Fibroblast of villous mesenchyme (primary cell): ENCODE measurements around the gene TNMD. TPM values are rescaled to one million over a fixed set of nuclear protein-coding genes. Genes with fewer than 3 reads are reported as not detected.

ENCODE experiments used
- DNase-seq: peaks from one replicate; pipeline ENCODE4 v3.0.0-alpha.2; 2010; ENCODE audit warnings: low read depth
- H3K4me3 ChIP-seq: 2 replicates; pipeline ENCODE4 v1.5.1; 2011; ENCODE audit warnings: low read depth, mild to moderate bottlenecking, low read length
- CTCF ChIP-seq: IDR thresholded peaks from 2 replicates; pipeline ENCODE4 v1.5.1; 2012; ENCODE audit warnings: low read depth, mild to moderate bottlenecking, low read length; ENCODE audit not compliant: insufficient read depth
- total RNA-seq: library from RNA; depleted of rRNA; stranded (reverse); fragments of >200 nt; gene quantifications from 2 replicates; pipeline ENCODE4 v1.2.3, GENCODE V29; 2012

The TNMD gene
- total RNA-seq, 1 donor: not detected

DNA sequence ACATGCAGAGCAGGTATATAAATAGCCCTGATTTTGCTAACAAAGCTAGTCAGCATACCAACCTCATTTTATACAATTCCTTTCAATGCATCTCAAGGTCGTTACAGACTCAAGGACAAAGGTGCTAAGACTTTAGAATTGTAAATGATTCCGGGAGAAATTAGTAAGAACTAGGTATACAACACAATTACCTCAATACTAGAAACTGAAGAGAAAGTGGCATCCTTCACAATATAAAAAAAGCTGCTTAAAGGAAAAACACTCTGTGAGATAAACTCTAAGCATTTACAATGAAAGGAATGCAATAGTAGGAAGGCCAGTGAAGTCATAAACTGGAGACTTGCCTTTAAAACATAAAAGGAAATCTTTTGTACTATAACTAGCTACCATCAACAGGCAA lies 11.9 kb downstream of the TNMD start:
- DNase-seq: no peak

DNA sequence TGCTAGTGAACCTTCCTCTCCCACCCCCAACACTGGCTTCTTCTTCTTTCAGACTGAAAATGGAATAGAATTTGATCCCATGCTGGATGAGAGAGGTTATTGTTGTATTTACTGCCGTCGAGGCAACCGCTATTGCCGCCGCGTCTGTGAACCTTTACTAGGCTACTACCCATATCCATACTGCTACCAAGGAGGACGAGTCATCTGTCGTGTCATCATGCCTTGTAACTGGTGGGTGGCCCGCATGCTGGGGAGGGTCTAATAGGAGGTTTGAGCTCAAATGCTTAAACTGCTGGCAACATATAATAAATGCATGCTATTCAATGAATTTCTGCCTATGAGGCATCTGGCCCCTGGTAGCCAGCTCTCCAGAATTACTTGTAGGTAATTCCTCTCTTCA lies 14.7 kb downstream of the TNMD start:
- no peak for TF ChIP-seq CTCF
- H3K4me3 ChIP-seq: no peak overlapping the region
- no peak for DNase-seq

More for the DNA sequence above, 11.9 kb downstream of the TNMD start:
- TF ChIP-seq CTCF: no peak
- H3K4me3 ChIP-seq: no peak overlapping the region

- H3K4me3 ChIP-seq: no peak overlapping the region
- no peak for DNase-seq
- no peak for TF ChIP-seq CTCF
These were observed 15.6 kb downstream of the TNMD start for GRCh38 chrX:100600340-100600739.

- no peak overlapping the region for H3K4me3 ChIP-seq
- DNase-seq: no peak
- no peak for TF ChIP-seq CTCF
These were observed 16.0 kb downstream of the TNMD start for GRCh38 chrX:100600758-100601157.

GRCh38 chrX:100606753-100607152 lies 22.0 kb downstream of the TNMD start:
- no peak for TF ChIP-seq CTCF
- H3K4me3 ChIP-seq: no peak overlapping the region
- no peak for DNase-seq

GRCh38 chrX:100609591-100609990 lies 24.9 kb downstream of the TNMD start:
- no peak overlapping the region for H3K4me3 ChIP-seq
- TF ChIP-seq CTCF: peak; percentile 10
- DNase-seq: no peak

- TF ChIP-seq CTCF: no peak
- DNase-seq: no peak
- H3K4me3 ChIP-seq: no peak overlapping the region
These were observed 27.2 kb downstream of the TNMD start for GRCh38 chrX:100611951-100612350.
